AG08395 (cell line): Measurements from ENCODE around the gene TAF1D.
A peak's percentile ranks its signal among the peaks of the same experiment; 100 is the strongest.

Experiments
- DNase-seq: peaks from one replicate; pipeline ENCODE4 v3.0.0; 2012; ENCODE audit warnings: mixed read lengths, low spot score

TAF1D gene

DNA sequence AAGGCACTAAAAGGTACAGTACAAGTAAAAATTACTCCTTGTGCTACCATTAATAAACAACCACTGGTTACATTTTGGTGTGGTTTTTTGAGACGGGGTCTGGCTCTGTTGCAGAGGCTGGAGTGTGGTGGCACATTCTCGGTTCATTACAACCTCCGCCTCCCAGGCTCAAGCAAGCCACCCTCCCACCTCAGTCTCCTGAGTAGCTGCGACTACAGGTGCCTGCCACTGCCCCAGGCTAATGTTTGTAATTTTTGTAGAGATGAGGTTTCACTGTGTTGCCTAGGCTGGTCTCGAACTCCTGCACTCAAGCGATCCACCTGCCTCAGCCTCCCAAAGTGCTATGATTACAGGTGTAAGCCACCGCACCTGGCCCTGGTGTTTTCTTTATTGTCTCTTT, 20.8 kb downstream of the TAF1D start:
- DNase-seq, result no peak

DNA sequence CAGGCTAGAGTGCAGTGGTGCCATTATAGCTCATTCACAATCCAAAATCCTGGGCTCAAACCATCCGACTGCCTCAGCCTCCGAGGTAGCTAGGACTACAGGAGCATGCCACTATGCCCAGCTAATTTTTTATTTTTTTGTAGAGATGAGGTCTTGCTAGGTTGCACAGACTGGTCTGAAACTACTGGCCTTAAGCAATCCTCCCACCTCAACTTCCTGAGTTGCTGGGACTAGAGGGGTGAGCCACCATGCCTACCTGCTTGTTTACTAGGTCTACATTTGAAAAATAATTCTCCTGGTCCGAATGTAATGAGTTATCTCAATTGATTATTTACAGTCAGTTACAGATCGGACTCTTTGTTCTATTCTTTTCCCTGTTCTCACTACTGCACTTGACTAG, 22.0 kb downstream of the TAF1D start:
- DNase-seq, result no peak

DNA sequence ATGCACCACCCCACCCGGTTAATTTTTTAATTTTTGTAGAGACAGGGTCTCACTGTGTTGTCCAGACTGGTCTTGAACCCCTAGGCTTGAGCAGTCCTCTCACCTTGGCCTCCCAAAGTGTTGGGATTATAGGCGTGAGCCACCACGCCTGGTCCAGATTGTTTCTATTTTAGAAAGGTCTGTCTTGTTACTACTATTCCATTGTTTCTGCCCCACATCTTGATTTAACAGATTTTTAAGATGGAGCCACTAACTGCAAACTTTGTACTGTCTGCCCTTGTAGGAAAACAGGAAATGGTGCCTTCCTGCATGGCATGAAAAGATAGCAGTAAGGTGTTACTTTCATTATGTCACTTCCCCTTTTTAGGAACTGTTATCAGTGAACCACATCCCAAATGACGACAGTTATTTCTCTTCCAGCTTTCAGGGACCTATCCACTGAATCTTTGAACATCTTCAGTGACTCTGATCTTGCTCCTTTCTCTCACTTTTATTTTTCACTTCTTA, 23.2 kb downstream of the TAF1D start:
- no peak for DNase-seq

DNA sequence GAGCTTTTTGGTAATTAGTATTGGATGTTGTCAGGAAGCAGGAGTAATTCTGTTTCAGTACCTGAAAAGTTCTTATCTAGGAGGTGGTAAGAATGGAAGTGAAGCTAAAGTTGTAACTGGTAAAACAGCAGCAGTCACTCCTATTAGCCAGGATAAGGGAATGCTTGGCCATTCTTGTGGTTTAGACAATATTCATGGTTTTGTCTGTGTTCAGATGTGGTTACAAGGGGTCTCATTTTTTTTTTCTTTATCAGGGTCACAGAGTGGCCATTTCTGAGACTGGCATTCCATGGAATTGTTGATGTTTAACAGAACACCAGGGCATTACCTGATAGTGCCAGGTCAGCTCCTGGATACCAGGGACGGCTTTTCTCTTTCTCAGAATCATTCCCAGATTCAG, 23.8 kb downstream of the TAF1D start:
- DNase-seq, result no peak

DNA sequence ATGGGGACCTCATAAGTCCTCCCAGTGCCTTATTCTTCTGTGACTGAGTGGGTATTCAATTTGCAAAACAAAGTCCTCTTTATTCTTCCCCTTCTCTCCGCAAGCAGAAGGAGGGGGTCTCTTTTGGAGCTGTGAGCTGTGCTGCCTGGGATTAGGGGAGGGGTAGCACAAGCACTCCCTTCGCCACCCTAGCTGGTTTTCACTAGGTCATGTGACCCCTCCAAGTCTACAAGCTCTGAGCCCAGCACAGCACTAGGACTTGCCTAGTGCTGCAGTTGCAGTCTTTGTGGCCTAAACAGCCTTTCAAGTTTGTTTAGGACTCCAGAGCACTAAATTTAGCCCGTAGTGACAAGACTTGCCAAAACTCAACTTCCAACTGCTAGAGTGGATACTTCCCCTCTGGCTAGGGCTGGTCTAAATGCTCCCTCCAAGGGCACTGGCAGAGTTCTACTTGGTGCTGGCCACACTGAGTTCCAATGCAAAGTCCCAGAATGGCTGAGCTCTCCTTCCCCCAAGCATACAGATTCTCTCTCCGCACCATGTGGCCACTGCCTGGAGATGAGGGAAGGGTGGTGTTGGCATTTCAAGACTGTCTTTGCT, 25.4 kb downstream of the TAF1D start:
- no peak for DNase-seq

DNA sequence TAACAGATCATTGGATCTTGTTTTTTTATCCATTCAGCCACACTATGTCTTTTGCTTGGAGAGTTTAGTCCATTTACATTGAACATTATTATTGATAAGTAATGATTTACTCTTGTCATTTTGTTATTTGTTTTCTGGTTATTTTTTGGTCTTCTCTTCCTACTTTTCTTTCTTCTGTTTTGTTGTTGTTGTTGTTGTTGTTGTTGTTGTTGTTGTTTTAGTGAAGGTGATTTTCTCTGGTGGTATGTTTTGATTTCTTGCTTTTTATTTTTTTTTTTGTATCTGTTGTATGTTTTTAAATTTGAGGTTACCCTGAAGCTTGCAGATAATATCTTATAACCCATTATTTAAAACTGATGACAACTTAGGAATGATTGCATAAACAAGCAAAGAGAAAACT, 28.6 kb downstream of the TAF1D start:
- no peak for DNase-seq

DNA sequence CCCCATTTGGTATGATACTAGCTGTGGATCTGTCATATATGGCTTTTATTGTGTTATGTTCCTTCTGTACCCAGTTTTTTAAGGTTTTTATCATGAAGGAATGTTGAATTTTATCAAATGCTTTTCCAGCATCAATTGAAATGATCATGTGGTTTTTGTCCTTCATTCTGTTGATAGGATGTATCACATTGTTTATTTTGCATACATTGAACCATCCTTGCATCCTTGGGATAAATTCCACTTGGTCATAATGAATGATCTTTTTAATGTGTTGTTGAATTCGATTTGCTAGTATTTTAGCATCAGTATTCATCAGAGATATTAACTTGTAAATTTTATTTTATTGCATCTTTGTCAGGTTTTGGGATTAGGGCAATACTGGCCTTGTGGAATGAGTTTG, 31.1 kb downstream of the TAF1D start:
- DNase-seq, result no peak

DNA sequence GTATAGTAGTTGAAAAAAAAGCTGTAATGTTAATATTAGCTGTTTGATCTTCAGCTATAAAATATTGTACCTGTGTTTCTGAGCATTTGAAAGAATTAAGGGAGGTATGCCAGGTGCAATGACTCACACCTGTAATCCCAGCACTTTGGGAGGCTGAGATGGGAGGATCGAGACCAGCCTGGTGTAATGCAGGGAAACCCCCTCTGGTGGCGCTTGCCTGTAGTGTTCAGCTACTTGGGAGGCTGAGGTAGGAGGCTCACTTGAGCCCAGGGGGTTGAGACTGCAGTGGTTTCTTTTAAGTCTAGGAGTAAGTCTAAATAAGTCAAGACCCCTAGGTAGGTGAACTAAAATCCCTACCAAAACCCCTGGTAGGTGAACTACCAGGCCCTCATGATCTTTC, 37.1 kb downstream of the TAF1D start:
- DNase-seq, result no peak

DNA sequence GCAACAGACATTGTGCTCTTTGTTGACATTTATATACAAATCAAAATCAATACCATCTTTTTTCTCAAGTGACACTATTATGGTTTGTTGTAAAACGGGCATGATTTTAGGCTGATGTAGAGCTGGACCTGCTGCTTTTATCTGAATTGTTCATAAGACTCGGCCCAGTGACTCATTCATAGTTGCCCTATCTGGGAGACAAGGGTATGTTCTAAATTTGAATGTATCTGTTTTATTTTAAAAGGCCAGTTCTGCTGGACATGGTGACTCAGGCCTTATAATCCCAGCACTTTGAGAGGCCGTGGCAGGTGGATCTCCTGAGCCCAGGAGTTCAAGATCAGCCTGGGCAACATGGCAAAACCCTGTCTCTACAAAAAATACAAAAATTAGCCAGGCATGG, 40.5 kb downstream of the TAF1D start:
- DNase-seq, result no peak

DNA sequence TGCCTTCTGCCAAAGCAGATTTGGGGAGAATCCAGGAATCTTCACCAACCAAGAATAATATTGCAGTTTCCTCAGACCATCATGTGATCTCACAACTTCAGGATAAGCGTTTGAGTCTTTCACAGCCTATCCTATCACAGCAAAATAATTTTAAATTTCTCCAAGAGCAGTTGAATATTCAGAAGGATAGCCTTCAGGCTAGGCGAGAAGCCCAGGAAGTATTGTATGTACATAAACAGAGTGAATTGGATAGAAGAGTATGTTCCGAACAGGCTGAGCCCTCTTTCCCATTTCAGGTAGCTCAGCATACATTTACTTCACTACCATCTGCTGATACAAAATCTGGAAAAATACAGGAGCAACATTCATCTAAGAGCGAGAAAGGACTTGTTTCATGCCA, 43.7 kb downstream of the TAF1D start:
- DNase-seq, result no peak

DNA sequence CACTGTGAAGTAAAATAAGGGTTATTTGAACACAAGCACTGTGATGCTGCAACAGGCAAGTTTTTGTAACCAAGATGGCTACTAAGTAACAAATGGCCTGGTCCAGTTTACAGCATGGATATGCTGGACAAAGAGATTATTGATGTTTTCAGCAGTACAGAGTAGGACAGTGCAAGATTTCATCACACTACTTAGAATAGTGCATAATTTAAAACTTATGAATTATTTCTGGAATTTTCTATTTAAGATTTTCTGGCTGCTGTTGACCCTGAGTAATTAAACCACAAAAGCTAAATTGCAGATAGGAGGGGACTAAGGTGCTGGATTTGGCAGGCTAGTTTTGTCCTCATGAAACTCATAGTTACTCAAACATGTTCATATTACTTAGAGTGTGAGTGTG, 46.7 kb downstream of the TAF1D start:
- no peak for DNase-seq

DNA sequence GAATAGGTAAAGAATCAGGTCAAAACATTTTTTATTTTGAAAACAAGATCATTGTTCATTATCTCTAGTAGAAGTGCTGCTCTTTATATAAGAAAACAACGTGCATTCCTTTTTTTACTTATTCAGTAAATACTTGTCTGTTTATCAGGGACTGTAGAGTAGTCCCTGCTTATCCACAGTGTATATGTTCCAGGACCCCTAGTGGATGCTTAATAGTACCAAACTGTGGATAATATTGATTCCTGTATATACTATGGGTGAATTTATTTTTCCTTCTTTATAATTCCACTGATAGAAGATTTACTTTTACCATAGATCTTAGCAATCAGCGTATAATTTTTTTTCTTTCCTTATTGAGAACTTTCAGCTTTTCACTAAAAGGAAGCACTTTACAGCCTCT, 47.2 kb downstream of the TAF1D start:
- no peak for DNase-seq

DNA sequence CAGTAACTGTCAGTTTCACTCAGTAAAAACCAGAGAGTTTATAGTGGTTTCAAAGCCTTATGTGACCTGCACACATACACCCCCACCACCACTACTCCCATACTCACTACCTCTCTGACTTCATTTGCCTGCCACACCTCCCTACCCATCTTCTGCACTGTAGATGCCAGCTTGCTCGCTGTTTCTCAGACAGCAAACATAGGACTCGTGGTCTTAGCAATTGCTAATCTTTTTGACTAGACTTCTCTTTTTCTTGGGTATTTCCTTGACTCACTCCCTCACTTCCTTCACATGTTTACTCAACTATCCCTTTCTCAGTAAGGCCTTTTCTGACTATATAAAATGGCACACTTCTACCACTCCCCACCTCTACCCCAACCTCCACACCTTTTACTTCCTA, 52.1 kb downstream of the TAF1D start:
- no peak for DNase-seq

DNA sequence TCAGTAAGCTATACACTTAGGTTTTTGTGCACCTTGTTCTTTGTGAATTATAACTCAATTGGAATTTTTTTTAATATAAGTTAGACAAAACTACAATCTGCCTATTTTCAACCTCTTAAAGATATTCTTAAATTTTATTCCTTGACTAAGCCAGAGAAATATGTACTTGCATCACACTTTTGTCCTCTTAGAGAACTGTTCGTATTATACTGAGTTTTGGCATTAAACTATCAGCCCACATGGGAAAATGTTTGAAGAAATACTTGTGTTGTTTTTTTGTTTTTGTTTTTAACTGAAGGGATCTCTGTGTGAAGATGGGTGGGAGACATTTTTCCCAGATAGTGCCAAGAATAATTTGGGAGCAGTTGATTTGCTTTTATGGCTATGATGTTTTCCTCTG, 54.5 kb downstream of the TAF1D start:
- DNase-seq, result peak; percentile 48

DNA sequence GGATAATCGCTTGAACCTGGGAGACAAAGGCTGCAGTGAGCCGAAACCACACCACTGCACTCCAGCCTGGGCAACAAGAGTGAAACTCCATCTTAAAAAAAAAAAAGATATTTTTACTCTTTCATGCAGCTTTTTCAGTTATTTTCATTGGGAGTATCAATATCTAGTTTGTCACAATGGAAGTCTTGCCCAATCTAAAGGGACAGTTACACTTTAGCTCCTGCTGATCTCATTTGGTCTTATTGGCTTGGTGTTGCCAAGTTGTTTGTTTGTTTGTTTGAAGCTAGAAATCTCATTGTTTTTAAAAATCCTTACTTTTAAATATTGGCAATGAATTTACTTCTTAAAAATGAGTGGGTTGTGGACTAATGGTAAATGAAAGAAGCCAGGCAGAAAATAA, 55.1 kb downstream of the TAF1D start:
- no peak for DNase-seq
